ENCODE measurements around the gene EIF5AL1. TPM values are rescaled to one million over a fixed set of nuclear protein-coding genes. Genes with fewer than 3 reads are reported as not detected.

The EIF5AL1 gene
- total and polyA plus RNA-seq, 2 of the 13 experiments (the other 11 are each of a cell fraction or from before 2014, with no cell fraction given): 0.22 to 0.50 TPM

GRCh38 chr10:79483299-79483698, 29.0 kb upstream of the EIF5AL1 start:
- no peak overlapping the region for H3K4me3 ChIP-seq (replicated peaks in 1 of 3; ENCODE audit: insufficient read depth in 1 of 3, low read depth in 2 of 3, low read length in 3 of 3)
- CTCF ChIA-PET (ENCODE audit: low intra/inter-chr PET ratio, low total read pairs): no interaction called here
- DNase-seq (ENCODE audit: low spot score) (no peak), ATAC-seq (no peak), FAIRE-seq (no peak)
- in situ Hi-C loops (cut with HindIII; ENCODE audit: extremely low pct_ligation_motif_present, low pct_unique_long_range_greater_than_20kb) (no loop called here), intact Hi-C loops (cut with micrococcal nuclease; ENCODE audit: unreplicated experiment) (no loop called here)
- no peak for TF ChIP-seq ZBTB7B (CRISPR knock-in tag; IDR thresholded peaks at IDR 0.05)
- no peak for TF ChIP-seq NFYC (CRISPR knock-in tag; IDR thresholded peaks at IDR 0.05)
- no peak for TF ChIP-seq ZNF501 (CRISPR knock-in tag; IDR thresholded peaks at IDR 0.05)
- TF ChIP-seq ARID3A (IDR thresholded peaks at IDR 0.05; ENCODE audit: low read depth, low read length): no peak
- no peak for TF ChIP-seq ZNF7 (CRISPR knock-in tag; IDR thresholded peaks at IDR 0.05)
- TF ChIP-seq ZNF333 (CRISPR knock-in tag; IDR thresholded peaks at IDR 0.05; ENCODE audit: borderline replicate concordance): no peak
- no peak for TF ChIP-seq TFAP4 (IDR thresholded peaks at IDR 0.05; ENCODE audit: borderline replicate concordance, low read depth)
- TF ChIP-seq ZNF143 (CRISPR knock-in tag; IDR thresholded peaks at IDR 0.05): no peak
- H3K4me1 ChIP-seq (ENCODE audit: insufficient read depth, low read length): no peaks in the 10 kb centered on the region
- no peak overlapping the region for H3K4me2 ChIP-seq (ENCODE audit: low read depth, low read length)
- peaks cover 3 to 12% of the 10 kb centered on the region in 2 experiments; a peak in 2 of 5 replicates for H3K27me3 ChIP-seq (ENCODE audit: control insufficient read depth in 1 of 2, insufficient read depth in 2 of 2, low read length in 2 of 2)
- no peaks in the 10 kb centered on the region for H3K79me2 ChIP-seq (ENCODE audit: insufficient read depth, low read length)
- WGBS (ENCODE audit: low lambda C conversion rate): 22% methylated on average over 3 of the region's 3 CpGs
- POLR2A ChIA-PET: no interaction called here
- no peak overlapping the region for H3K27ac ChIP-seq (ENCODE audit: extremely low read length, insufficient read depth, low read length)
- no peaks in the 10 kb centered on the region for H4K20me1 ChIP-seq (ENCODE audit: insufficient read depth, low read length)
- H3K9me3 ChIP-seq (ENCODE audit: low read length): no peaks in the 10 kb centered on the region
- no peak overlapping the region for H2AFZ ChIP-seq (ENCODE audit: low read length)
- no peaks in the 10 kb centered on the region for H3K36me3 ChIP-seq (replicated peaks in 1 of 2; ENCODE audit: control insufficient read depth in 1 of 2, insufficient read depth in 2 of 2, low read length in 2 of 2)
- H3K9ac ChIP-seq (ENCODE audit: insufficient read depth, low read depth, low read length): no peak overlapping the region
- BruUV-seq (replicated peaks): no TSS peak
